H1 (cell line): ENCODE results near the gene FCRL5. TPM values are rescaled to one million over a fixed set of nuclear protein-coding genes. Genes with fewer than 3 reads are reported as not detected.

Source experiments
- CTBP2 ChIP-seq: IDR thresholded peaks from 2 replicates; pipeline ENCODE4 v1.7.0; 2011; ENCODE audit warnings: borderline replicate concordance, mild to moderate bottlenecking, moderate library complexity, mixed read lengths, low read length; ENCODE audit not compliant: insufficient read depth, insufficient read length
- POU5F1 ChIP-seq: IDR thresholded peaks from 2 replicates; pipeline ENCODE4 v1.6.1; 2011; ENCODE audit warnings: low read depth, mild to moderate bottlenecking, low read length, moderate library complexity
- TBP ChIP-seq: IDR thresholded peaks from 2 replicates; pipeline ENCODE4 v1.6.1; 2011; ENCODE audit warnings: low read depth, low read length, improper control_type of control experiment
- polyA plus RNA-seq, 7 experiments: library from polyadenylated mRNA; depleted of rRNA in 3 of 7; stranded (reverse) in 5 of 7; unstranded in 2 of 7; fragments of >200 nt in 5 of 7; fragments of 200-250 nt in 2 of 7; gene quantifications; 1 replicate in 5 of 7; 2 replicates in 1 of 7; 4 replicates in 1 of 7; pipeline versions ENCODE4 v1.2.1 to v1.2.3, GENCODE V29; 2011 to 2013; ENCODE audit warnings: missing spikeins in 2 of 7, mixed read lengths in 2 of 7
- total RNA-seq: library from RNA; stranded (reverse); fragmentation: NEBNext Ultra II Directional; extraction: Animal tissue kit (Norgen Biotek cat#: 25700); gene quantifications from 2 replicates; pipeline ENCODE4 v1.2.1, GENCODE V29; 2021
- TF ChIP-seq, protein P1 (sequence below): fragments of 300-600 bp; sonication (generic); IDR thresholded peaks from 2 replicates; pipeline ENCODE4 v1.7.1; 2012; ENCODE audit warnings: low read length, moderate library complexity, mild to moderate bottlenecking, inconsistent platforms; ENCODE audit not compliant: insufficient replicate concordance
- TF ChIP-seq, protein P2 (sequence below): IDR thresholded peaks from 2 replicates; pipeline ENCODE4 v1.6.1; 2012; ENCODE audit warnings: inconsistent platforms

FCRL5 gene
- total and polyA plus RNA-seq, 2 of the 8 experiments (the other 6 are each of a cell fraction or from before 2014, with no cell fraction given), result 1.0 to 2.6 TPM

DNA sequence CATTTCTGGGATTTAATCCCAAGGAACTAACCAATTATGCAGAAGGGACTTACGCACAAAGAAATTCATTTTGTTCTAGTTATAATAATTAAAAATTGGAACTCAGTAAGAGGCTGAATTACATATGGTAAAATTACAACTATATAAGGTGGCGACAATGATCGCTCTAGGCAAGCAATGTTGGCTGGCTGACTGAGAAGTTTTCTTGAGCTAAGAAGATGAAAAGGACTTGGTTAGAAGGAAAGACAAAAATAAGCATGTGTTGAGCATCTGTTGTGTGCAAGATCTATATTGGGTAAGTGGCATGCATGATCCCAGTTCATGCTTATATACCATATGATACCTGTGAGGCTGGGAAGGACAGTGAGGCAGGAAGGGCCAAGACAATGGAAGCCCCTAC is 80.8 kb downstream of the FCRL5 start (continued):
- TF ChIP-seq, protein P1, sequence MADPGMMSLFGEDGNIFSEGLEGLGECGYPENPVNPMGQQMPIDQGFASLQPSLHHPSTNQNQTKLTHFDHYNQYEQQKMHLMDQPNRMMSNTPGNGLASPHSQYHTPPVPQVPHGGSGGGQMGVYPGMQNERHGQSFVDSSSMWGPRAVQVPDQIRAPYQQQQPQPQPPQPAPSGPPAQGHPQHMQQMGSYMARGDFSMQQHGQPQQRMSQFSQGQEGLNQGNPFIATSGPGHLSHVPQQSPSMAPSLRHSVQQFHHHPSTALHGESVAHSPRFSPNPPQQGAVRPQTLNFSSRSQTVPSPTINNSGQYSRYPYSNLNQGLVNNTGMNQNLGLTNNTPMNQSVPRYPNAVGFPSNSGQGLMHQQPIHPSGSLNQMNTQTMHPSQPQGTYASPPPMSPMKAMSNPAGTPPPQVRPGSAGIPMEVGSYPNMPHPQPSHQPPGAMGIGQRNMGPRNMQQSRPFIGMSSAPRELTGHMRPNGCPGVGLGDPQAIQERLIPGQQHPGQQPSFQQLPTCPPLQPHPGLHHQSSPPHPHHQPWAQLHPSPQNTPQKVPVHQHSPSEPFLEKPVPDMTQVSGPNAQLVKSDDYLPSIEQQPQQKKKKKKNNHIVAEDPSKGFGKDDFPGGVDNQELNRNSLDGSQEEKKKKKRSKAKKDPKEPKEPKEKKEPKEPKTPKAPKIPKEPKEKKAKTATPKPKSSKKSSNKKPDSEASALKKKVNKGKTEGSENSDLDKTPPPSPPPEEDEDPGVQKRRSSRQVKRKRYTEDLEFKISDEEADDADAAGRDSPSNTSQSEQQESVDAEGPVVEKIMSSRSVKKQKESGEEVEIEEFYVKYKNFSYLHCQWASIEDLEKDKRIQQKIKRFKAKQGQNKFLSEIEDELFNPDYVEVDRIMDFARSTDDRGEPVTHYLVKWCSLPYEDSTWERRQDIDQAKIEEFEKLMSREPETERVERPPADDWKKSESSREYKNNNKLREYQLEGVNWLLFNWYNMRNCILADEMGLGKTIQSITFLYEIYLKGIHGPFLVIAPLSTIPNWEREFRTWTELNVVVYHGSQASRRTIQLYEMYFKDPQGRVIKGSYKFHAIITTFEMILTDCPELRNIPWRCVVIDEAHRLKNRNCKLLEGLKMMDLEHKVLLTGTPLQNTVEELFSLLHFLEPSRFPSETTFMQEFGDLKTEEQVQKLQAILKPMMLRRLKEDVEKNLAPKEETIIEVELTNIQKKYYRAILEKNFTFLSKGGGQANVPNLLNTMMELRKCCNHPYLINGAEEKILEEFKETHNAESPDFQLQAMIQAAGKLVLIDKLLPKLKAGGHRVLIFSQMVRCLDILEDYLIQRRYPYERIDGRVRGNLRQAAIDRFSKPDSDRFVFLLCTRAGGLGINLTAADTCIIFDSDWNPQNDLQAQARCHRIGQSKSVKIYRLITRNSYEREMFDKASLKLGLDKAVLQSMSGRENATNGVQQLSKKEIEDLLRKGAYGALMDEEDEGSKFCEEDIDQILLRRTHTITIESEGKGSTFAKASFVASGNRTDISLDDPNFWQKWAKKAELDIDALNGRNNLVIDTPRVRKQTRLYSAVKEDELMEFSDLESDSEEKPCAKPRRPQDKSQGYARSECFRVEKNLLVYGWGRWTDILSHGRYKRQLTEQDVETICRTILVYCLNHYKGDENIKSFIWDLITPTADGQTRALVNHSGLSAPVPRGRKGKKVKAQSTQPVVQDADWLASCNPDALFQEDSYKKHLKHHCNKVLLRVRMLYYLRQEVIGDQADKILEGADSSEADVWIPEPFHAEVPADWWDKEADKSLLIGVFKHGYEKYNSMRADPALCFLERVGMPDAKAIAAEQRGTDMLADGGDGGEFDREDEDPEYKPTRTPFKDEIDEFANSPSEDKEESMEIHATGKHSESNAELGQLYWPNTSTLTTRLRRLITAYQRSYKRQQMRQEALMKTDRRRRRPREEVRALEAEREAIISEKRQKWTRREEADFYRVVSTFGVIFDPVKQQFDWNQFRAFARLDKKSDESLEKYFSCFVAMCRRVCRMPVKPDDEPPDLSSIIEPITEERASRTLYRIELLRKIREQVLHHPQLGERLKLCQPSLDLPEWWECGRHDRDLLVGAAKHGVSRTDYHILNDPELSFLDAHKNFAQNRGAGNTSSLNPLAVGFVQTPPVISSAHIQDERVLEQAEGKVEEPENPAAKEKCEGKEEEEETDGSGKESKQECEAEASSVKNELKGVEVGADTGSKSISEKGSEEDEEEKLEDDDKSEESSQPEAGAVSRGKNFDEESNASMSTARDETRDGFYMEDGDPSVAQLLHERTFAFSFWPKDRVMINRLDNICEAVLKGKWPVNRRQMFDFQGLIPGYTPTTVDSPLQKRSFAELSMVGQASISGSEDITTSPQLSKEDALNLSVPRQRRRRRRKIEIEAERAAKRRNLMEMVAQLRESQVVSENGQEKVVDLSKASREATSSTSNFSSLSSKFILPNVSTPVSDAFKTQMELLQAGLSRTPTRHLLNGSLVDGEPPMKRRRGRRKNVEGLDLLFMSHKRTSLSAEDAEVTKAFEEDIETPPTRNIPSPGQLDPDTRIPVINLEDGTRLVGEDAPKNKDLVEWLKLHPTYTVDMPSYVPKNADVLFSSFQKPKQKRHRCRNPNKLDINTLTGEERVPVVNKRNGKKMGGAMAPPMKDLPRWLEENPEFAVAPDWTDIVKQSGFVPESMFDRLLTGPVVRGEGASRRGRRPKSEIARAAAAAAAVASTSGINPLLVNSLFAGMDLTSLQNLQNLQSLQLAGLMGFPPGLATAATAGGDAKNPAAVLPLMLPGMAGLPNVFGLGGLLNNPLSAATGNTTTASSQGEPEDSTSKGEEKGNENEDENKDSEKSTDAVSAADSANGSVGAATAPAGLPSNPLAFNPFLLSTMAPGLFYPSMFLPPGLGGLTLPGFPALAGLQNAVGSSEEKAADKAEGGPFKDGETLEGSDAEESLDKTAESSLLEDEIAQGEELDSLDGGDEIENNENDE, result no peak
- TF ChIP-seq CTBP2, result no peak
- no peak for TF ChIP-seq TBP
- TF ChIP-seq POU5F1, result no peak
- TF ChIP-seq, protein P2, sequence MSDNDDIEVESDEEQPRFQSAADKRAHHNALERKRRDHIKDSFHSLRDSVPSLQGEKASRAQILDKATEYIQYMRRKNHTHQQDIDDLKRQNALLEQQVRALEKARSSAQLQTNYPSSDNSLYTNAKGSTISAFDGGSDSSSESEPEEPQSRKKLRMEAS, result no peak
